ENCODE data around the gene ZC3H13. TPM values are rescaled to one million over a fixed set of nuclear protein-coding genes. Genes with fewer than 3 reads are reported as not detected.

Gene ZC3H13
- total RNA-seq, 1 experiment from 2014 or later = 61.9 TPM

DNA sequence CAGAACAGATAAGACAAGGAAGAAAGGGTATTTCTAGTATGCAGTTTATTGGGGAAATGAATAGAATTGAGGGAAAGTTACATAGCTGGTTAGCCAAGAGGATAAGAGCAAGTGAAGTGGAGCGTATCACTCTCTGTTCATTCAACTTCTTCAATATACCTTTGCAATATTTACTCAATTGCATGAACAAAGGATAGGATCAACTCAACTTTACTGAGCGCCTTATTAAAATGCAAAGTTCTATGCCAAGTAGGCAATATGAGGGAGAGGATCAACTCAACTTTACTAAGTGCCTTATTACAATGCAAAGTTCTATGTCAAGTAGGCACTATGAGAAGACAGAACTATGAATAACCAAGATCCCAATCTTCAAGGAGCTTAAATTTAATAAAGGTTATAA, 43.9 kb downstream of the ZC3H13 start:
- Histone ChIP-seq H4K5ac (ENCODE audit: insufficient read length, low read depth, low read length) (no peak overlapping the region), H3K79me2 (ENCODE audit: insufficient read depth, low read length) (no peaks in the 10 kb centered on the region), H4K8ac (replicated peaks; ENCODE audit: insufficient read length, low read depth, low read length) (no peak overlapping the region), H3K14ac (ENCODE audit: insufficient read depth, low read length) (no peak overlapping the region), H3K23ac (ENCODE audit: insufficient read length, low read depth, low read length) (no peak overlapping the region), H3K9me3 (ENCODE audit: control insufficient read depth, low read depth, low read length) (no peaks in the 10 kb centered on the region), H3T11ph (ENCODE audit: low read length) (no peak overlapping the region), H3K23me2 (ENCODE audit: insufficient read length, low read depth, low read length, poor library complexity, severe bottlenecking) (no peaks in the 10 kb centered on the region), H3K27me3 (ENCODE audit: insufficient read depth, low read length) (no peaks in the 10 kb centered on the region), H2BK20ac (ENCODE audit: low read depth, low read length, poor library complexity, severe bottlenecking) (no peak overlapping the region), H3K79me1 (ENCODE audit: insufficient read depth, low read depth, low read length, poor library complexity, severe bottlenecking) (no peaks in the 10 kb centered on the region), H2AK5ac (ENCODE audit: insufficient read length, low read length) (no peak overlapping the region), H2BK120ac (ENCODE audit: low read depth, low read length, poor library complexity, severe bottlenecking) (no peak overlapping the region), H2AFZ (ENCODE audit: low read length) (no peak overlapping the region), H3K4ac (ENCODE audit: low read depth, low read length) (no peak overlapping the region), H3K18ac (ENCODE audit: insufficient read length, low read depth, low read length) (no peak overlapping the region), H2BK5ac (ENCODE audit: insufficient read length, low read length) (no peak overlapping the region), H2BK12ac (ENCODE audit: insufficient read length, low read depth, low read length) (no peak overlapping the region), H3K4me2 (ENCODE audit: insufficient read depth, insufficient read length, low read length) (no peak overlapping the region), H3K9ac (ENCODE audit: extremely low read depth, insufficient read length, low read length) (no peak overlapping the region), H3K27ac (ENCODE audit: insufficient read length, low read depth, low read length) (no peak overlapping the region), H3K56ac (ENCODE audit: insufficient read length, low read depth, low read length) (no peak overlapping the region), H2BK15ac (ENCODE audit: low read depth, low read length) (no peak overlapping the region), H4K20me1 (ENCODE audit: control insufficient read depth, insufficient read depth, insufficient read length) (no peaks in the 10 kb centered on the region), H4K91ac (ENCODE audit: insufficient read length, low read depth, low read length) (no peak overlapping the region), H3K4me1 (ENCODE audit: insufficient read depth, low read length) (no peaks in the 10 kb centered on the region)
- no peak for TF ChIP-seq CTCF (conservative IDR thresholded peaks at IDR 0.05)
- no peaks in the 10 kb centered on the region for H3K4me1 Mint-ChIP-seq
- peaks cover 8 to 39% (median 39%) of the 10 kb centered on the region in 3 experiments; a peak in 6 of 7 replicates for H3K36me3 Mint-ChIP-seq (ENCODE audit: insufficient read depth in 1 of 3, low read depth in 3 of 3)
- no peak overlapping the region for H3K27ac Mint-ChIP-seq
- H3K4me3 Mint-ChIP-seq = no peak overlapping the region
- DNase-seq = no peak
- no peaks in the 10 kb centered on the region for H3K9me3 Mint-ChIP-seq
- no peaks in the 10 kb centered on the region for H3K27me3 Mint-ChIP-seq (ENCODE audit: low read depth)
- WGBS (ENCODE audit: extremely low coverage, insufficient read length, low lambda C conversion rate) = no CpG with 5 or more reads among the region's 2 CpGs

Data from H9 (cell line).